ENCODE results near the gene PAK6.

Gene PAK6

DNA sequence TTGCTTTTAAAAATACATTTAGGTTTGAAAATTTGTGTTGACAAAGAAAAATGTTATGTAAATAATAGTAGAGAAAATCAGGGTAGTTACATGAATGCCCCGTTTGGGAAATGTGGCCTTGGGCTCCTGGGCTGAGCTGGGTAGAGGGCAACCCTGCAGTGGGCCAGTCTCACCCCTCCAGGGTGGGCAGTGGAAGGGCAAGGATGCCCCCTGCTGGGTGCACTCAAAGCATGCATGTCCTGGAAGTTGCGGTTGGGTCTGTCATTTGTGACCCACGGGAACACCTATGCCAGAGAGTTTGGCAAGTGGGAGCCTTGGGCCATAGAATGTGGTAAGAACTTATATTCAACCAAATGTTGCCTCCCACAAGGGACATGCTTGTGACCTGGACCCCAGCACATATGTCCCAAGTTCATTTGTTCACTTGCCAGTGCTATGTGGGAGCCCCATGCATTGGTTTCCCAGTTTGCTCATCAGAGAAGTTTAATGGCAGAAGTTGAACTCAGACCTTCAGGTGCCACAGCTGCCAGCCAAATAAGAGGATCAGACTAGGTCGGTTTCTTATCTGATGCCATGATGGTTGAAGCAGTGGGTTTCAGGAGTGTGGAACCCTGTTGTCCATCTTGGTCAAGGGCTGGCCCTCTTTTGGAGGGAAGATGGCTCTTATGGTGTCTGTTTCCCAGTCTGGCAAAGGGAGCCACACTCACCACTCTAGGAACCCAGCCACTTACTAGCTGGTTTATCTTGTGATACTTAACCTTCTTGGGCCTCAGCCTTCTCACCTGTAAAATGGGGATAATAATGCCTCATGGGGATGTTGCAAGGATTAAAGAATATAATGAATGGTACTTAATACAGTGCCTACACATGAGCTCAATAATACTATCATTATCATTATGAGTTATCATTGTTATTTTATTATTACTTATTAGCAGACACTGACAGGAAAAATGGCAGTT lies 71.4 kb downstream of the PAK6 start:
- peak; percentile 85 for DNase-seq (ENCODE audit: low spot score)

DNA sequence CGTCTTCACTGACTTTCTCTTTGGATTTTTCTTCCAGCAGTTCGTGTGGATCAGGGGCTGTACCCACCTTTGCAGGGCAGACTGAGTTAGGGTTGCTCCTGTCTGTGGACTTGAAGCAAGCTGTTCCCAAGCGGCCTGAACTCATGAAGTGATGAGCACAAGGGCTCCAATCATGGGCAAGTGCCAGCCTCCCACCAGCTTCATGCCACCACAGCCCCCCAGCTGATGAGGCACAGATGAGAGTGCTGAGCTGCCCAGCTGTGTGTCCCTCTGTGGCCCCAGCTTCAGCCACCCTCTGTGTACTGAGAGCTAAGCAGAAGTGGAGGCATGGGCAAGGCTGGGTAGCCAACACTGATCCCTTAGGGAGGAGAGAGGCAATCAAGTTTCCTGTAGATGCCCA lies 72.1 kb downstream of the PAK6 start:
- no peak for DNase-seq (ENCODE audit: low spot score)

DNA sequence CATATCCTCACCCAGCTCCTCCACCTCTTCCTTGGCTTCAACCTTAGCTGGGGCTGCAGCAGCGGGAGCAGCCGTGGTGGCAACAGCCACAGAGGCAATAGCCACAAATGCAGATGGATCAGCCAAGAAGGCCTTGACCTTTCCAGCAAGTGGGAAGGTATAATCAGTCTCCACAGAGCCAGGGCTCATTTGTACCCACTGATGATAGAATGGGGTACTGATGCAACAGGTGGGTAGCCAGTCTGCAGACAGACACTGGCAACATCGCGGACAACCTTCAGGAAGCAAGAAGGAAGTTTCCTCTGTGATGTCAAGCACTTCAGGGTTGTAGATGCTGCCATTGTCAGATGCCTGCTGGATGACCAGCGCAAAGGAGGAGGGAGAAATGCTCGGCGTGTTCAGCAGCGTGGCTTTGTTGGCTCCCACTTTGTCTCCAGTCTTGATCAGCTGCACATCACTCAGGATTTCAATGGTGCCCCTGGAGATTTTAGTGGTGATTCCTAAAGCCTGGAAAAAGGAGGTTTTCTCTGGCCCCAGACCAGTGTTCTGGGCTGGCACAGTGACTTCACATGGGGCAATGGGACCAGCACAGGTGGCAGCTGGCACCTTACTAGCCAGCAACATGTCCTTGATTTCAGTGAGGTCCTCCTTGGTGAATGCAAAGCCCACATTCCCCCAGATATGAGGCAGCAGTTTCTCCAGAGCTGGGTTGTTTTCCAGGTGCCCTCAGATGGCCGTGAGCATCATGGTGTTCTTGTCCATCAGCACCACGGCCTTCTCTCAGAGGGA lies 73.7 kb downstream of the PAK6 start:
- DNase-seq (ENCODE audit: low spot score) = no peak

DNA sequence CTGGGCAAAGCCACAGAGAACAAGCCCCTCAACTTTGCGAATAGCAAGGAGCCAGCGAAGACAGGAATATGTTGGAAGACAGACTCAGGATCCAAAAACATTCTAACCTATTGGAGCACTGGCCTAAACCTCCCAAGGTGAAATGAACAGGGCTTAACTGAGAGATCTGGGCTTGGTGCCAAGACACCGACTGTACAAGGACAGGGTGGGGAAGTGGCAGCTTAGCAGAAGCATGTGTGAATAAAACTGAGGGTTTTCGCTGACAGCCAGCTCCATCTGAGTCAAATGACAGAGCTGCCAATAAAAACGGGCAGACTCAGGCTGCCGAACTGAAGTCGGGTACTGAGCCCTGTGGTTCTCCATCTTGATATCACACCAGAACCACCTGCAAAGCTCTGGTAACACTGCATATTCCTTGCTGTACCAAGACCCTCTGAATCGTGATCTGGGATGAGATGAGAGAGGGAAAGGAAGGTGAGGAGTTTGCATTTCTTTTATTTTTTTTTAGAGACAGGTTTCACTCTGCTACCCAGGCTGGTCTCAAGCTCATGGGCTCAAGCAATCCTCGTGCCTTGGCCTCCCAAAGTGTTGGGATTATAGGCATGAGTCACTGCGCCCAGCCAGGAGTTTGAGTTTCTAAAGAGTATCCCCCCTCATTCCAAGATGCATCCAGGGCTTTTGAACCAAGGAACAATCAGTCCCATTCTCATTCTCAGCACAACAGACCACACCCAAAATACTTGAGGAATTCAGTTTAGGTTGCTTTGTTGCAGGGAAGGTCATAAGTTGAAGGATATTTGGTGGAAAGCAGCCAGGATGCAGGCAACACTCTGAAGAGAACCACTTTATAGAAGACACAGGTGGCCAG lies 74.9 kb downstream of the PAK6 start:
- DNase-seq (ENCODE audit: low spot score) = peak; percentile 78

DNA sequence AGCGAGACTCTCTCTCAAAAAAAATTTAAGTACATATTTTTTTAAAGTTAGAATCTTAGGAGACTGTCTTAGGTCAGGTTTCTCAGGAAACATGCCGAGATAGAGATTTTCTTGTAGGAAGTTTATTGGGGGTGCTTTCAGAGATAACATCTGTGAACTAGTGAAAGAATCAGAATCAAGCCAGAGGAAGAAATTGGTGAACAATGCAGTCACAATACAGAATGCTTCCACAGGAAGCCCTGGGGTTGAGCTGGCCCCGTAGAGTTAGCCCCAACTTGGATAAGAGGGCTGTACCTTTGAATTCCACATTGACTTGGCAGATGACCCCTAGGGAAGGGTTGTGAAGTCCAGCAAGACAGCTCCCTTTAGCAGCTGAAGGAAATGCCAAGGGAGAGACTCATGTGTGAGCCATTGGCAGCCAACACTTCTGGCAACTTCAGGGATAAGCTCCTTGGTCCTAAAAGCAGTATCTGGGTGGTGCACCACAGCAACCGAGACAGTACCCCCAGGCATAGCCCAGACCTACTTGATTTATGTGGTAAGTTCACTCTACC lies 75.9 kb downstream of the PAK6 start:
- DNase-seq (ENCODE audit: low spot score) = no peak

DNA sequence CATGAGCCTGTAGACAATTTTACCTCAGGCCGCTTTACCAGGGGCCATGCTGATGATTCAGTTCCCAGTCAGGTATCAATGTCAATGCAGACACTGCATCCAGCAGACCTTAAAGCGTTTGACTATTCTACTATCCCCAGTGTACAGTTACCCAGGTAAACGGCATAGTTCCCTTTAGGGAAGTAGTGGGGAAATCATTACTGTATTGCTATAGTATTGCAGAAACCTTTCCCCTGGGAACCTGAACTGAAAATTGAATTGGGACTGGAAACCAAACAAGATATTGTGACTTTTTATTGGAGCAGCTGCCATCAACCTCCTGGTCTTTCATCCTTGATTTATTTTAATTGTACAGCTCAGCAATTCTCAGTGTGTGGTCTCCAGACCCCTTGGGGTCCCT lies 78.1 kb downstream of the PAK6 start:
- DNase-seq (ENCODE audit: low spot score) = no peak

DNA sequence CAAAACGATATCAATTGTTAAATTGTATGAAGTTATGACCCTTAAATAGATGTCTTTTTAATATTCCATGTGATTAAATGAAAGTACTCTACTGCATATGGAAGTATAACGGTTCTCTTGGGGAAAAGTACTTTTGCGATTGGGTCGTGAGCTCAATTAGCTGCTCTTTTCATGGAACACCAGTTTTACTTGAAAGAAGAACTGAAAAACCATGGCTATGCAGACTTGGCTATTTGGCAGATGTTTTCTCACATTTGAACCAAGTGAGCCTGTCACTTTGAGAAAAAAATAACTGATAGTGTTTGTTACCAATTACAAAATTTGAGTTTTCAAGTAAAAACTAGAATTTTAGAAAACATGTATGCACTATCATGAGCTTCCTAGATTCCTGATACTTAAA lies 78.7 kb downstream of the PAK6 start:
- DNase-seq (ENCODE audit: low spot score) = no peak

DNA sequence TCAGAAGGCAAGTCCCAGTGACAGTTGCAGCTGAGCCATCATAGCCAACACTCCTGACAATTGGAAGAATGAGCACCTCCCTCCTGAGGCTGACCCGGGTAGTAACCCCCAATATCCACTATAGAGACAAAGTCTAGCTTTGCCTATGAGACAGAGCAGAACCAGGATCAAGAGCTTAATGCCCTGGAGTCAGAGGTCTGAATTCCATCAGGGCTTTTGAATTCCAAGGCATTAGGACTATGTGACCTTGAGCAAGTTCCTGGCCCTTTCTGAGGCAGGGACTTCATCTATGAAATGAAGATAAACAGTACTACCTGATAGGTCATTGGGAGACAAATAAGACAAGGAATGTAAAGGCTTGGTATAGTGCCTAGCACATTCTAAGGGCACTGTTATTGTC lies 81.5 kb downstream of the PAK6 start:
- DNase-seq (ENCODE audit: low spot score) = no peak

DNA sequence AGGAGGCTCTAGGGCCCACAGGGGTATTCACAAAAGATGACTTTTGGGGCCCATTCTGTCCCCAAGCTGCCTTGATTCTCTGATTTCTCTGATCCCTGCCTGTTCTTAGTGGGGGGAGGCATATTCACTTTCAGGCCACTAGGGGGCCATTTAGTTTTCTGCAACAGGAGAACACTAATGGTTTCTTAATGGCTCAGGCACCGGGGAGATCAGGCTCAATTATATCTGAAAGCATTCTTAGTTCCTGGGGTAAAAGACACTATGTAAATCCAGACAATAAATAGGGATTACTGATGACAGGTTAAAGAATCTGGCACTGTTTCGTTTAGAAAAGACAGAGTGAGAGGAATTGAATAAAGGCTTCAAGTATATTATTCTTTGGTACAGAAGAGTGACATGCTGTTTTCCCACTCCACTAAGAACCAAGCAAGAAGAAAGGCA lies 82.1 kb downstream of the PAK6 start:
- DNase-seq (ENCODE audit: low spot score) = peak; percentile 73

DNA sequence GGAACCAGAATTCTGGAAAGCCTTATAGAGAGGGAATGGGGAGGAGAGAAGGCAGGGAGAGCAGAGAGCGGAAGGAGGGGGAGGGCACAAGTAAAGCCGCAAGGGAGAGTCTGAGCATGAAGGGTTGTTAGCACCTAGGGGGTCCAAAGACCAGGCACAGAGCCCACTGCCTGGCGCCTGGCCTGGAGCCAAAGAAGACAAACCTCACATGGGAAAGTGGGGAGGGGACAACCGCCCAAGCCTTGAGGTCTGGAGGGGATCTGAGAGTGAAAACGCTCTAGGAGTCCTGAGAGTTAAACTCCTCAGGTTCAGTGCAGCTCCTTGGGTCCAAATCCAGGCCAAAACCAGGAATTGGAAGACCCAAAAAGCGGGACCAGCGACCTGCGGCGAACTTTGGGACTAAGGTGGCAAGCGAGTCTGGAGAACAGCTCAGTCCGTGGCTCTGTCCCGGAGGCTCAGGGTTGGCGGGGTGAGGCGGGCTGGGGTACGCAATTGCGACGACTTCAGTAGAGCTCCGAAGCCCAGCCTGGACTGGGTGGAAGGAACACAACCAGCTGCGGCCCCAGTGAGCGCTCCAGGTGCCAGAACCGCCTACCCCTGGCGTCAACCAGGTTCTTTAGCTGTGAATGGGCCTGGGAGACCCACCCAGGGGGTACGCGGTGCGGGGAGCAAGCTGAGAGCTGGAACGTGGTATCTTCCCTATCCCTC lies 83.8 kb downstream of the PAK6 start:
- no peak for DNase-seq (ENCODE audit: low spot score)

DNA sequence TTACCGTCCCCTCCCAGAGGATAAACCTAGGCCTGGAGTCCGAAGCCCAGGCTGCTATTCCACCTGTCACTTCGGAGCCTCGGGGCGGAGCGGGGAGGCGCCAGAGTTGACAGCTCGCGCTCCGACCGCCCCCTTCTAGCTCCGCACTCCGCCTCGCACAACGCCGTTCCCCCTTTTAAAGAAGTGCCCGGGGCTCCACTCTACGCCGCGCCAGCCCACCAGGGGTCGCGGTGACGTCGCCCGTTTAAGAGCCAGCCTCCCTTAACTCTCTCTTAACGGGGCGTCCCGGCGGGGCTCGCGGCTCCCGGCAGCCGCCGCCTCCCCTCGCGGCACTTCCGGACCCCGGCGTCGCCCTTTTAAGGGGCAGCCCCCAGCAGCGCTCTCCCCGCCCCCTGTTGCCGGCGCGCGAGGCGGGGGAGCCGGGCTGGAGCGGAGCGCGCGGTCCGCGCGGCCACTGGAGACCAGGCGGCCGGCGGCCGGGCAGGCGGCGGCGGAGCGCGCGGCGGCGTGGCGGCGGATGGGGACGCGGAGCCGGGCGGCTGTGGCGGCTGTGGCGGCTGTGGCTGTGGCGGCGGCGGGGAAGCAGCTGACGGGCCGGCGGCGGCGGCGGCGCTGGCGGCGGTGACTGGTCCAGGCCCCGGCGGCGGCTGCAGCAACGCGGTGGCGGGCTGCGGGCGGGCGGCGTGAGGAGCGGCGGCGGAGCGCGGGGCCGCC lies 84.5 kb downstream of the PAK6 start, which contains the start of gene INAFM2:
INAFM2 (plus strand) TSS at position 454 of the 714 bp plus-strand sequence. CDS start 364 bp downstream, outside the sequence.
- peak; percentile 98 for DNase-seq (ENCODE audit: low spot score)

DNA sequence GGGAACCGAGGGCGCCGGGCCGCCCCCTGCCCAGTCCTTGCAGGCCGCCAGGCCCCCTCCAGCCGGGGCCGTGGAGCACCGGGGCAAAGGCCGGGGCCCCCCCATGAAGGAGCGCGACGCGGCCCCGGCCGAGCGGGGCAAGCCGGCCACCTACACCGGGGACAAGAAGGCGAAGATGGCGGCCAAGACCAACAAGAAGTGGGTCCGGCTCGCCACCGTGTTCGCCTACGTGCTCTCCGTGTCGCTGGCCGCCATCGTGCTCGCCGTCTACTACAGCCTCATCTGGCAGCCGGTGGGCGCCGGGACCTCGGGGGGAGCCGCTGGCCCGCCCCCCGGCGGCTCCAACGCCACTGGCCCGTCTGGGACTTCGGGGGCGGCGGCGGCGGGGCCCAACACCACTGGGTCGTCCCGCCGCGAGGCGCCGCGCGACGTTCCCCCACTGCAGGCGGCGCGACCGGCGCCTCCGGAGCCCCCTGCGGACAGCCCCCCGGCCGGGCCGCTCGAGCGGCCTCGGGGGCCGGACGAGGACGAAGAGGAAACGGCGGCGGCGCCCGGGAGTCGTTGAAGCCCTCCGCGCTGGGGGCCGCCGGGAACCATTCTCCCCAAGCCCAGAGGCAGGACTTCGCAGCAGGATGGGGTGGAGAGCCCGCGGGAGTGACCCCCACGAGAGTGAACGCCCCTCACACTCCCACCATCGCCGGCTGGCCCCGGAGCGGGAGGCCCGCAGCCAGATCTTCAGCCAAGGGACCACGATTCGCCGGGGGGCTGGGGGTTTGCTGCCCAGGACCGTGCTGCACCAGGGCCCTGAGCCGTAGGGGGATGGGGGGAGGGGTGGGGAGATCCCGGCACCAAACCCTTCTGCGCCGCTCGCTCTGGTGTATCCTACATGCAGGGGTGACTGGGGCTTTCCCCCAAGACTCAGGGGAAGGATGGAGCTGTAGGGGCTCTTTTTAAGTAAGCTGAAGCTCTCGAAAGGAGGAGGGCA lies 85.4 kb downstream of the PAK6 start:
- peak; percentile 55 for DNase-seq (ENCODE audit: low spot score)

DNA sequence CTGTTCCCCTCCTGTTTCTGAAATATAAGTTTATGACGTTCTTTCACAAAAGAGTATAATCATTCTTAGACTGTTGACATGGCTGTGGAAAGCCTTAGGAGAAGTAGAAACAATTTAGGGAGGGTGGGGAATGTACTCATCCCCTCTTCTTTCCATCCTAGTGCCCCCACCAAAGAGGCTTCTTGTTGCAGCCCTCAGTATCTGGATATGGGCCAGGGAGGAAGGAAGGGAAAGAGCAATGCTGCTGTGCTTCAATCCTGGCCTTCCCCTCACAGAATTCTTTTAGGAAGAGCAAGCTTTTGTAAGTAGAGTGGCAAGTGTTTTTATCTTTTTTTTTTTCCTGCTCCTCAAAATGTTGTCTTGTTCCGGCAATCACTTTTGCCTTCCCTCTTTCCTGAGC lies 86.3 kb downstream of the PAK6 start:
- no peak for DNase-seq (ENCODE audit: low spot score)

DNA sequence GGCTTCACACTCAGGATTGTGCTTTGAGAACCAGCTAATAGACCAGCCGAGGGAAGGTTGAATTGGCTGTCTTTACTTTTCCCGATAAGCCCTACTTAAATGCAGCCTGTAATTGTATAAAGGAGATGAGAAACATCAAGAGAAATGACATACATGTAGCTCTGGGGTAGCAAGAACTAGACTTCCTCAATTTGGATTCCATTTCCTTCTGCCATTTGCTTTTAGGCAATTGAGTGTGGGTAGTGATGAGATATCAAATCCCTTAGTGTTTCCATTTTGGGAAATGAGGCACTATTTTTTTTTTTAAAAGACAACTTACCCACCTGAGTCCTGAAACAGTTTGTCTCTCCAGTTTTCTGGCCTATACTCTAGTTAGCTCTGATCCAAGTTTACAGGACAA lies 86.8 kb downstream of the PAK6 start:
- no peak for DNase-seq (ENCODE audit: low spot score)

Measured in D341Med (cell line).